Lung (tissue), 16 donors: ENCODE results near the gene SBF2. TPM values are rescaled to one million over a fixed set of nuclear protein-coding genes. Genes with fewer than 3 reads are reported as not detected.
A peak's percentile ranks its signal among the peaks of the same experiment; 100 is the strongest.

ENCODE experiments used
- ATAC-seq: fragments of 200-7000 bp; cut with Tn5 transposase; one replicate; pipeline ENCODE4 v1.9.1; 2020; ENCODE audit warnings: moderate number of reproducible peaks; ENCODE audit not compliant: insufficient read depth, low FRiP score
- DNase-seq, 3 donors: peaks; one replicate each; pipeline ENCODE4 v3.0.0-alpha.2; 2013 to 2017
- H3K27ac ChIP-seq, 2 donors: one replicate each; pipeline ENCODE4 v1.5.1; 2013; ENCODE audit warnings: mild to moderate bottlenecking in 2 of 2, moderate library complexity in 2 of 2, control low read depth in 1 of 2, inconsistent platforms in 1 of 2, low read depth in 1 of 2, low read length in 1 of 2
- H3K27me3 ChIP-seq, 3 donors: one replicate each; pipeline ENCODE4 v1.5.1; 2013; ENCODE audit warnings: low read length in 2 of 3; ENCODE audit not compliant: control insufficient read depth in 3 of 3, insufficient read depth in 3 of 3
- H3K36me3 ChIP-seq, 4 donors: one replicate each; pipeline ENCODE4 v1.5.1; 2013; ENCODE audit warnings: low read length in 4 of 4, mild to moderate bottlenecking in 1 of 4, moderate library complexity in 1 of 4; ENCODE audit not compliant: control insufficient read depth in 4 of 4, insufficient read depth in 4 of 4
- H3K4me1 ChIP-seq, 5 donors: one replicate each; pipeline ENCODE4 v1.5.1; 2013; ENCODE audit warnings: low read length in 5 of 5, mild to moderate bottlenecking in 2 of 5, moderate library complexity in 1 of 5; ENCODE audit not compliant: control insufficient read depth in 5 of 5, insufficient read depth in 5 of 5
- H3K4me3 ChIP-seq: one replicate; pipeline ENCODE4 v1.5.1; 2013; ENCODE audit warnings: mild to moderate bottlenecking, control low read depth, moderate library complexity
- H3K9ac ChIP-seq, 2 donors: one replicate each; pipeline ENCODE4 v1.5.1; 2013; ENCODE audit warnings: low read length in 2 of 2, control low read depth in 1 of 2; ENCODE audit not compliant: insufficient read depth in 1 of 2
- H3K9me3 ChIP-seq, 4 donors: one replicate each; pipeline ENCODE4 v1.5.1; 2013; ENCODE audit warnings: low read length in 3 of 4, mild to moderate bottlenecking in 1 of 4, moderate library complexity in 1 of 4; ENCODE audit not compliant: control insufficient read depth in 4 of 4, insufficient read depth in 3 of 4
- WGBS, 2 donors: extraction: QIAGEN DNeasy Blood & Tissue Kit; methylation state at CpG; one replicate each; pipeline ENCODE4 v1.1.7; 2013; 5-methylcytosine and 5-hydroxymethylcytosine counted together
- long read RNA-seq, 5 donors: transcript quantifications; one replicate each; lab custom pipeline, GENCODE V29; 2026
- polyA plus RNA-seq, 2 donors: library from polyadenylated mRNA; stranded (reverse); fragments of 200-250 nt; gene quantifications; one replicate each; pipeline ENCODE4 v1.2.1, GENCODE V29; 2013
- total RNA-seq, 2 donors: library from RNA; depleted of rRNA in 1 of 2; stranded (reverse); fragments of >200 nt in 1 of 2; gene quantifications; one replicate each; pipeline ENCODE4 v1.2.1, GENCODE V29; 2014 to 2021
- TF ChIP-seq, protein P1 (sequence below): IDR thresholded peaks from 2 replicates; pipeline ENCODE4 v1.5.1; 2012; ENCODE audit warnings: mild to moderate bottlenecking; ENCODE audit errors: control extremely low read depth, extremely low read depth
- donor health status: control.
- donor health status: control.
- donor health status: Bipolar disorder and iron deficiency.
- donor health status: healthy.
- donor health status: DM: yes; HTN: yes; CAD: no.

Gene SBF2
- total RNA-seq = 100 to 1,000 TPM in 1 of 2 donors, 10 to 100 TPM in 1; 32.3 to 104 TPM
- 10 to 100 TPM in 1 of 2 donors, 1 to 10 TPM in 1; 4.4 to 17.4 TPM for polyA plus RNA-seq
- long read RNA-seq, donor 1 = 0 reads
- long read RNA-seq, donor 2, full-length matches to known transcripts = 2 of 2 reads
- long read RNA-seq, donor 2, partial matches to known transcripts = 0 of 2 reads
- long read RNA-seq, donor 2, other reads (novel, unspliced or antisense) = 0 of 2 reads
- long read RNA-seq, donor 3, partial matches to known transcripts = 0 of 3 reads
- long read RNA-seq, donor 3, other reads (novel, unspliced or antisense) = 0 of 3 reads
- long read RNA-seq, donor 4, partial matches to known transcripts = 0 of 1 reads
- long read RNA-seq, donor 4, other reads (novel, unspliced or antisense) = 0 of 1 reads
- long read RNA-seq, donor 5, full-length matches to known transcripts = 3 of 14 reads
- long read RNA-seq, donor 5, partial matches to known transcripts = 11 of 14 reads
- long read RNA-seq, donor 5, other reads (novel, unspliced or antisense) = 0 of 14 reads

DNA sequence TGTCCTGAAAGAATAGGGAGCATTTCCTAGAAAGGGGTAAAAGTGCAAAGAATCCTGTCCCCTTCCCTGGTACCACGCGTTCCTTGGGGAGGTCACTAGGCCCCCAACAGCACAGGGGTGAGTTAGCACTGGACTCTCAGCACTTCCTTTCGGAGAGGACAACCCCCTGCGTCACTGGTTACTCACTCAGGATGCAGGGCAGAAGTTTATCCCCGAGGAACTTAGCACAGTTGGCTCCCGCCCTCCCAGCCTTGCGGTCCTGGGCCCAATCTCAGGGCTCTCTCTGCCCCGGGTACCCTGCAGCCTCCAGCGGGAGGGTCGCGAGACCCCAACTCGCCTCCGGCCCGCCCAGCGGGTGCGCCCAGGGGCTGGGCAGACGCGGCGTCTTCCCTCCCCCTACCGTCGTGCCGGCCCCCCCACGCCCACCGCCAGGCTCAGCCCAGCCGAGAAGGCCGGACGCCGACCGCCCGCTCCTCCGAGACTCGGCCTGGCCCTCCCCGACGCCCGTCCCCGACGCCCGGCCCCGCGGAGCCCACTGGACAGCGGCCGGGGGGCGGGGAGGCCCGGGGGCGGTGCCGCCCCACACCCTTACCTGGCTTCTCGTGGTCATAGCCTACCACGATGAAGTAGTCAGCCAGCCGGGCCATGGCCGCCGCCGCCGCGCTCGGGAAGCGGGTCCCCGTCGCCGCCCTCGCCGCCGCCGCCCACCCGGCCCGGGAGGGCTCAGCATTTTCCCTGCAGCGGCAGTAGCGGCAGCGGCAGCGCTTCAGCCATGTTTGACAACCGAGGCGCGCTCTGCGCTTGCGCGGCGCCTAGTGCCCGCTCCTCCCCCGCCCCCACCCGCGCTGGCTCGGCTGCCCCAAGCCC lies at the start of gene SBF2:
SBF2 (minus strand) TSS at position 797 of the 867 bp plus-strand sequence; CDS start at position 647, 150 bp downstream.
- TF ChIP-seq, protein P1, sequence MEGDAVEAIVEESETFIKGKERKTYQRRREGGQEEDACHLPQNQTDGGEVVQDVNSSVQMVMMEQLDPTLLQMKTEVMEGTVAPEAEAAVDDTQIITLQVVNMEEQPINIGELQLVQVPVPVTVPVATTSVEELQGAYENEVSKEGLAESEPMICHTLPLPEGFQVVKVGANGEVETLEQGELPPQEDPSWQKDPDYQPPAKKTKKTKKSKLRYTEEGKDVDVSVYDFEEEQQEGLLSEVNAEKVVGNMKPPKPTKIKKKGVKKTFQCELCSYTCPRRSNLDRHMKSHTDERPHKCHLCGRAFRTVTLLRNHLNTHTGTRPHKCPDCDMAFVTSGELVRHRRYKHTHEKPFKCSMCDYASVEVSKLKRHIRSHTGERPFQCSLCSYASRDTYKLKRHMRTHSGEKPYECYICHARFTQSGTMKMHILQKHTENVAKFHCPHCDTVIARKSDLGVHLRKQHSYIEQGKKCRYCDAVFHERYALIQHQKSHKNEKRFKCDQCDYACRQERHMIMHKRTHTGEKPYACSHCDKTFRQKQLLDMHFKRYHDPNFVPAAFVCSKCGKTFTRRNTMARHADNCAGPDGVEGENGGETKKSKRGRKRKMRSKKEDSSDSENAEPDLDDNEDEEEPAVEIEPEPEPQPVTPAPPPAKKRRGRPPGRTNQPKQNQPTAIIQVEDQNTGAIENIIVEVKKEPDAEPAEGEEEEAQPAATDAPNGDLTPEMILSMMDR = no peak
- 1% methylated on average over 70 to 81 of the region's 81 CpGs for WGBS, 2 donors
- peak within 1 kb of the TSS; percentile 42 to 96 for H3K9ac ChIP-seq
- ATAC-seq = peak; percentile 85
- H3K4me1 ChIP-seq = peaks cover 0 to 21% (median 10%) of the 10 kb centered on the region in 5 donors
- DNase-seq = peak; percentile 91 to 93 (median 92)
- peaks cover 0 to 5% (median under 1%) of the 10 kb centered on the region in 4 donors for H3K36me3 ChIP-seq
- H3K27ac ChIP-seq = peak within 1 kb of the TSS; percentile 95 to 100
- peak within 1 kb of the TSS; percentile 79 for H3K4me3 ChIP-seq
- H3K27me3 ChIP-seq = peaks cover 0 to 12% (median 0%) of the 10 kb centered on the region in 3 donors
- no peaks in the 10 kb centered on the region for H3K9me3 ChIP-seq

DNA sequence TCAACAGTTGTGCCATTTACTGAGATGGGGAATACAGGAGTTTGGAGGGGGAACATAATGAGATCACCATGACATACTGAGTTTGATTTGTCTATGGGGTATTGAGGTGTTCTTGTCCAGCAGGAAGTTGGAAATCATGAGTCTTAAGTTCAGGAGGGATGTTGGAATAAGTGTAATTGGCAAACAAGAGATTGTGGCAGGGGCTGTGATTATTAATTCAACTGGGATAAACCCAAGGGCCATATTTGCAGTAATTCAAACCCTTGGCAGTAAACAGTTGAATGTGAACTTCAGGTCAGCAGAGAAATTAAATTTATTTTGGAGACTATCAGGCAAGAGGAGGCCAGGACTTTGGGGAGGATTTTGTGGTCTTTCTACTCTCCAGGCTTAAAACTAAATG lies 44.3 kb upstream of the SBF2 start:
- H3K9me3 ChIP-seq = no peaks in the 10 kb centered on the region
- no peaks in the 10 kb centered on the region for H3K4me1 ChIP-seq
- H3K4me3 ChIP-seq = no peak overlapping the region
- no peak for DNase-seq
- ATAC-seq = no peak
- TF ChIP-seq, protein P1 = no peak
- H3K27ac ChIP-seq = no peak overlapping the region
- no peaks in the 10 kb centered on the region for H3K36me3 ChIP-seq
- H3K27me3 ChIP-seq = no peaks in the 10 kb centered on the region
- H3K9ac ChIP-seq = no peak overlapping the region

DNA sequence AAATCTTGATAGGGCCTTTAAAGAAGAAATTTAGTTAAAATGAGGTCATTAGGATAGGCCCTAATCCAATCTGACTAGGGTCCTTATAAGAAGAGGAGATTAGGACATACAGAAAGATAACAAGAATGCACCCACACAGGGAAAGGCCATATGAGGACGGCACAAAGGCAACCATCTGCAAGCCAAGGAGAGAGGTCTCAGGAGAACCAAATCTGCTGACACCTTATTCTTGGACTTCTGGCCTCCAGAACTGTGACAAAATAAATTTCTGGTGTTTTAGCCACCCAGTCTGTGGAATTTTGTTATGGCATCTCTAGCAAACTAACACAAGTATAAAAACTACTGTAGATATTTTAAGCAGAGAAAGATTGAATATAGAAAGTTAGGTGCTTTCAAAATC lies 39.5 kb upstream of the SBF2 start:
- TF ChIP-seq, protein P1 = no peak
- WGBS, 2 donors = 77 to 83% methylated on average over 1 of the region's 1 CpG

More for the DNA sequence above, 39.5 kb upstream of the SBF2 start:
- no peak overlapping the region for H3K27ac ChIP-seq
- no peaks in the 10 kb centered on the region for H3K27me3 ChIP-seq
- no peak for ATAC-seq
- no peak overlapping the region for H3K9ac ChIP-seq
- H3K4me1 ChIP-seq = peaks cover 0 to 5% (median 3%) of the 10 kb centered on the region in 5 donors
- no peaks in the 10 kb centered on the region for H3K36me3 ChIP-seq
- H3K4me3 ChIP-seq = no peak overlapping the region
- H3K9me3 ChIP-seq = no peaks in the 10 kb centered on the region
- no peak for DNase-seq
